GM18867 (cell line): ENCODE results near the gene GLRA3.
"Not testable (repeated sequence)": the region's sequence is repeated elsewhere in the genome, so short reads cannot be mapped to it uniquely, and the experiment has no call there.

Source experiments
- ATAC-seq: cut with Tn5 transposase; IDR thresholded peaks from one replicate; pipeline ENCODE4 v1.9.1; 2021; ENCODE audit warnings: mild to moderate bottlenecking, moderate library complexity; ENCODE audit not compliant: unreplicated experiment

GLRA3 gene

GRCh38 chr4:174716986-174717770, 111.9 kb downstream of the GLRA3 start:
- ATAC-seq: no peak

- peak; percentile 95 for ATAC-seq
Observed at GRCh38 chr4:174714393-174715211, 114.4 kb downstream of the GLRA3 start.

- ATAC-seq: no peak
Observed at GRCh38 chr4:174713821-174714220, 115.2 kb downstream of the GLRA3 start.

GRCh38 chr4:174713181-174713580, 115.9 kb downstream of the GLRA3 start:
- no peak for ATAC-seq

GRCh38 chr4:174709526-174709925, 119.5 kb downstream of the GLRA3 start:
- no peak for ATAC-seq

- no peak for ATAC-seq
Observed at GRCh38 chr4:174708381-174708780, 120.7 kb downstream of the GLRA3 start.

GRCh38 chr4:174707902-174708301, 121.1 kb downstream of the GLRA3 start:
- no peak for ATAC-seq

GRCh38 chr4:174707051-174707676, 121.9 kb downstream of the GLRA3 start:
- peak; percentile 99 for ATAC-seq

GRCh38 chr4:174702979-174703478, 126.0 kb downstream of the GLRA3 start:
- no peak for ATAC-seq

GRCh38 chr4:174699654-174700053, 129.4 kb downstream of the GLRA3 start:
- ATAC-seq: no peak

GRCh38 chr4:174697896-174698295, 131.2 kb downstream of the GLRA3 start:
- no peak for ATAC-seq

- ATAC-seq: no peak
Observed at GRCh38 chr4:174697202-174697601, 131.8 kb downstream of the GLRA3 start.

GRCh38 chr4:174696657-174697056, 132.4 kb downstream of the GLRA3 start:
- ATAC-seq: no peak

GRCh38 chr4:174691876-174692275, 137.2 kb downstream of the GLRA3 start:
- ATAC-seq: not testable (repeated sequence)

GRCh38 chr4:174690665-174691064, 138.4 kb downstream of the GLRA3 start:
- ATAC-seq: no peak

GRCh38 chr4:174689618-174690017, 139.4 kb downstream of the GLRA3 start:
- ATAC-seq: no peak

- ATAC-seq: no peak
Observed at GRCh38 chr4:174686826-174687225, 142.2 kb downstream of the GLRA3 start.

GRCh38 chr4:174681723-174682300, 147.2 kb downstream of the GLRA3 start:
- ATAC-seq: no peak

GRCh38 chr4:174674305-174674840, 154.7 kb downstream of the GLRA3 start:
- no peak for ATAC-seq

- ATAC-seq: no peak
Observed at GRCh38 chr4:174673865-174674264, 155.2 kb downstream of the GLRA3 start.

GRCh38 chr4:174672276-174672675, 156.8 kb downstream of the GLRA3 start:
- ATAC-seq: no peak
